NK-92 (cell line): Measurements from ENCODE around the gene HOXA5.

Experiments used
- DNase-seq: peaks from one replicate; lab custom pipeline; 2025; ENCODE audit not compliant: unreplicated experiment; lab: John Stamatoyannopoulos, UW

Gene HOXA5

GRCh38 chr7:27109466-27110185 lies 33.9 kb downstream of the HOXA5 start:
- no peak for DNase-seq

DNA sequence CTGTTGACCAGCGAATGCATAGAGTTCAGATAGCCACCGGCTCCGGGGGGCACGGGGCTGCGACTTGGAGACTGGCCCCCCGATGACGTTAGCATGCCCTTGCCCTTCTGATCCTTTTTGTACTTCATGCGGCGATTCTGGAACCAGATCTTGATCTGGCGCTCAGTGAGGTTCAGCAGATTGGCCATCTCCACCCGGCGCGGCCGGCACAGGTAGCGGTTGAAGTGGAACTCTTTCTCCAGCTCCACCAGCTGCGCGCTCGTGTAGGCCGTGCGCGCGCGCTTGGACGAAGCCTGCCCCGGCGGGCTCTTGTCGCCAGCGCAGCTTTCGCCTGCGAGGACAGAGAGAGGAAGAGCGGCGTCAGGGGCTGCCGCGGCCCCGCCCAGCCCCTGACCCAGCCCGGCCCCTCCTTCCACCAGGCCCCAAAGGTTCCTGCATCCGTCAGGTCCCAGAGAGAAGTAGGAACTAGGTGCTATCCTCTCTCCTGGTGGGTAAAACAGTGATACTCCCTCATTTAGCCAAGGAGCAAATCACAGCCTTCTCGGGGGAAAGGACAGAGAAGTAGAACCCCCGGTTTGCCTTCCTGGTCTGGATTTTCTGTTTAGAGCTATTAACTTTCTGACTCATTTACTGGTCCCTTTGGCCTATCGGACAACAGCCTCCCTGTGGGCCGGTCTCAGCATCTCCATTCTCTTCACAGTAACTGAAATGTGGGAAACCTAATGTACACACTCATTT lies 34.9 kb downstream of the HOXA5 start:
- DNase-seq: no peak

DNA sequence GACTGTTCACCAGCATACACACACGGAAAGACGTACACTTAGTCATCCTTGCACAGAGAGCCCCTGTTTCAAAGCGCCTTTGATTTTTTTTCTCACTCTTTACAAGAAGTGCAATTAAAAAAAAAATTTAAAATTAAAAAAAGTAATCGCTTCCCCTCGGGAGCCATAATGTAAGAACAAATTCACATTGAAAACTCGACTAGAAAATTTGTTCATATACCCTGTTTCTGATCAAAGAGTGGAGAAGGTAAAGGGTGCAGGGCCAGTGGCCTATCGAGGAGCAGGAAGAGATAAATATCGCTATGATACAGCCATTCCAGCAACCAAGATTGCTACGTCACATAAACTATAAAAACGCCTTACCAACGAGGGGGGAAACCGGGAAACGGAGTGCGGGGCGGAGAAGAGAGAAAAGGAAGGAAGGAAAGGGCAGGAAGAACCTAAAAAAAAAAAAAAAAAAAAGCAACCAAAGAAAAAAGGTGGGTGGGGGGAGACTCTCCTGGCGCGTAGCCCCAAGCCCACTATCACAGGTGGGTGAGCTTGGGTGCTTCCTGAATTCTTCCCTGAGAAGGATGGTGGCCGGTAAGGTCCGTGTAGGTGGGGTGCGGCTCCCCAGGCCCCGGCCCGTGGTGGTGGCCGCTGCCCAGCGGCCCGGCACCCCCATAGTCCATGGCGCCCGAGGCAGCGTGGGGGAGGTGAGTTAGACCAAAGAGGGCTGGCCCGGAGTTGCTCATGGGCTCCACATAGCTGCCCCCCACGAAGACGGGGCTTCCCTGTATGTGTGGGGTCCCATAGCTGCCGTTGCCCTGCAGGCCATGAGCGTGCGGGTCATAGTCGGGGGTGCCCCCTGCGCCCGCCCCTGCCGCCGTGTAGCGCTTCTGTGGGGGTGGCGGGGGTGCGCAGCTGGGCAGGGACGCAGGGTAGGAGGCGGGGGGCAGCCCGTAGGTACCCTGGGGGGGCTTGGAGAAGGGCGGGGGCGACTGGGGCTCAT lies 35.8 kb downstream of the HOXA5 start:
- DNase-seq: no peak

DNA sequence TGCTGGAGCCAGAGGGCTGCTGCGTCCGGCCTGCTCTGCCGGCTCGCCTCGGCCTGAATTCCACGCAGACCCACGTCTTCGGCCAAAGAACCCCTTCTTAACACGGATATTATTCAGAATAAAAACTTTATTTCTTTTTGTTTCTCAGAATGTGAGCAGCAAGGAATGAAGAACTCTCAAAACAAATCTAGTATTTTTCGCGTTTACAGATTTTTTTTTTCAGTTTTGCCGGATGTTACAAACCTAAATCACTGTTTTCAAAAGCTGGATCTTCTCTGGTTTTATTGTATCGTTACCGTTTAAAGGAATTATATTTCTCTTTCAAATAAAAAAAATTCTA lies 36.6 kb downstream of the HOXA5 start:
- no peak for DNase-seq

DNA sequence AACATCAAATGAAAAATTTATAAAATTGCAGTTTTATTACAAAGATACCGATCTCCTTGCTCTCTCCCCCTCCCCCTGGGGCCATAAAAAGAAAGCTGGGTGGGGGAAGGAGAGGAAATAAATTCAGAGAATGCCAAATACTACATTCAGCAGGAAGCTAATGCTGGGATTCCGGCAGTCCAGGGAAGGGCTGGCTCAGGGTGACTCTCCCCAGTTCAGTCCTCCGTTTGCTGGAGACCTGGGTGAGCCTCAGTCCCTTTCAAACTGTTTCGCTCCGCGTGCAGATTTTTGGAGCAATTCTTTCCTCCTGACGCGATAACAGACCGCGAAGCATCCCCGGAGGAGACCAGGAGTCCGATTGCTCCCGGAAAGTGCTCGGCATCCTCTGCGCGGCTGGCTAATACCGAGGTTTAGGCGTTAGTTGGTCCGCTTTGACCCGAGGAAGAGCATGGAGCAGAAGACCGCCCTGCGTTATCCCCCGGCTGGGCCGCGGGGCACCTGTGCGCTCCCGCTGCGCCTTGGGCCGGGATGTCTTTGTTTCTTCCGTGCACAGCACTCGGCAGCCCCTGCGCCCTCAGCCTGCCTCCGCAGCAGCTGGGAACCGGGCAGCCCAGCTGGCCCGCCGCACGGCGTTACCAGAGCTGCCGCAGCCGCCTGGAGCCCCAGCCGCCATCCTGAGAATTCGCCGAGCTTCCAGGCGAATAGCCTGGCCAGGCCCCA lies 37.1 kb downstream of the HOXA5 start:
- no peak for DNase-seq

- no peak for DNase-seq
Observed at GRCh38 chr7:27105301-27106031, 38.0 kb downstream of the HOXA5 start.

DNA sequence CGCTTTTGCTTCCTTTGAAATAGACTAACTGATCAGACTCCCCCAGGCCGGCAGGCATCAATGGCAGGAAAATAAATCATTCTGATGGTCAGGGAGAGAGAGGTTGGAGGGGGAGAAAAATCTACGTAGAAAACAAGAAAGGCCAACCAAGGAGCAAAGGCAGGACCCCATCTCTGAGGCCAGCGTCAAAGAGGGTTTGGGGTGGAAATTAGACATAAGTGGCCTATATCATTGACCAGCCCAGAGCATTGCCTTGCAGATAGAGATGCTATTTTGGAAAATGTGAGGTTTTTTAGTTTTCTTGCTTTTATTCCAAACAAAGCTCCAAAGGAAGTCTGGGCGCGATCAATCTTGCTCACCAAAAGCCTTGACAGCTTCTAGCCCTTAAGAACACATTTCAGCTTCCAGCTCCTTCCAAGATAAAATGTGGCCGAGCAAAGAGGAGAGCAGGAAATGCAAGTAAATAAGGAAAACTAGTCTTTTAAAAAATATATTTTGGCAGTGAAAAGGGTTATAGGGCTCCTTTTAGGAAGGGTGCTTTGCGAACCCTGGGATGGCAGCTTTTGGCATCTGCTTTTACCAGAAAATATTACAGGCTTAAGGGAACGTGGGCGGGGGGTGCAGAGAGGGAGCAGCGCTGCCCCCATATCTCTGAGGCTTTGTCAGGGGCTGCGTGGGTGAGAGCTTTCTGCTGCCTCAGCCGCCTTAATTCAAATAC lies 39.0 kb downstream of the HOXA5 start:
- no peak for DNase-seq

- DNase-seq: no peak
Observed at GRCh38 chr7:27103489-27104226, 39.8 kb downstream of the HOXA5 start.

DNA sequence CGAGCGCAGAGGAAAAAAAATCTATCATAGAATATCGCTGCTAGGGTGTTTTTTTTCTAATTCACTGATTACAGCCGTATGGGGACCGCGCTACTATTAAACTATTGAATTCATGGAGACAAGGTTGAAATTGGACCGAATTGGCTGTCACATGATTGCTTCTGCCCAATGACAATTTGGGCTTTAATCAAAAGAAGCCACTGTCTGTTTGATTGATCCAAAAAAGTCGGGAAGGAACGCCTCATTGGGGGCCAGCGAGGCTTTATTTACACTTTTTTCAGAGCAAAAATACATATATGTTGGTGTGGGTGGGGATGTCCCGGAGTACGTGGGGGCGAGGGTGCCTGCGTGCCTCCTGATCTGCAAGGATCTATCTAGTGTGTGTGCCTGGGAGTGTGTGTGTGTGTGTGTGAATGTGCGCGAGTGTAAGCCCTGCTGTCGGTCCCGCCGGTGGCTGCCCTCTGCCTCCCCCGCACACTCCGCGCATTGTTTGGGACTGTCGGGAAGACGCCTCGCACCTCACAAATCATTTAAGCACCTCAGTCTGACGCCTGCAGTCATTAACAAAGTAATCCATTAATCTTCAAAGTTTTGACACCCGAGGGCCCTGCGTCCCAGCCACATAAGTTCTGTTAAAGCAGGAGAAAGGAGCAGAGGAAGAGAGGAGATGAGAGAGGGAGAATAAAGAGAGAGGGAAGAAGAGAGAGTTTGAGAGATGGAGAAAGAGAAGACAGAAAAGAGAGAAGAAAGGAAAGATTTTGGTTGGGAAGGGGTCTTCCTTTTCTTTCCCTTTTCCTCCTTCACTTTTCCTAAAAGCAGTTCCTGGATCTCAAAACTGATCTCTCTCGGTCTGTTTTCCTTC lies 40.7 kb downstream of the HOXA5 start, which contains the start of gene HOXA2:
Gene HOXA2 (minus strand): TSS at position 103 of the 862 bp plus-strand sequence. CDS start 183 bp downstream, outside the sequence.
- DNase-seq: no peak

DNA sequence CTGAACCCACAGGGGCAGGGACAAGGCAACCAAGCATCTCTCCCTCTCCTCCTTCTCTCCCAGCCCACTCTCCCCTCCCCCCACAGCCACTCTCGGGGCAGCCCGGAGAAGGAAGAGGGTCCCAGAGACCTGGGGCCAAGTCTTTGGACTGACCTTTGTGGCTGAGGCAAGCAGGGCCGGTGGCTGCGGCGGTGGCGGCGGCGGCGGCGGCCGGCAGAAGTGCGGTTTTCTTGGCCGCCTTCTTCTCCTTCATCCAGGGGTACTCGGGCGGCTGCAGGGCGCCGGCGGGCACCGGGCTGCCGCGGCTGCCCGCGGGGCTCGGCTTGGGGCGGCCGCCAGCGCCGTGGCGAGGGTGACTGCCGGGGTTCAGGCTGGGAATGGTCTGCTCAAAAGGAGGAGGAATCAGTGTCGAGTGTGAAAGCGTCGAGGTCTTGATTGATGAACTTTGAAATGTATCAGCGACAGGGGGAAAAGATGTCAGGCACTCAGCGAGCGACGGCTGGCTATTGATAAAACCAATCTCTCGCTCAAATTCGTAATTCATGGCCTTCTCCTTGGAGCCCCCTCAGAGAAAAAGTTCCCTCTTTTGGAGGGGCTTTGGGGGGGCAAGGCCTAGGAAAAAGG lies 41.4 kb downstream of the HOXA5 start:
- DNase-seq: no peak

DNA sequence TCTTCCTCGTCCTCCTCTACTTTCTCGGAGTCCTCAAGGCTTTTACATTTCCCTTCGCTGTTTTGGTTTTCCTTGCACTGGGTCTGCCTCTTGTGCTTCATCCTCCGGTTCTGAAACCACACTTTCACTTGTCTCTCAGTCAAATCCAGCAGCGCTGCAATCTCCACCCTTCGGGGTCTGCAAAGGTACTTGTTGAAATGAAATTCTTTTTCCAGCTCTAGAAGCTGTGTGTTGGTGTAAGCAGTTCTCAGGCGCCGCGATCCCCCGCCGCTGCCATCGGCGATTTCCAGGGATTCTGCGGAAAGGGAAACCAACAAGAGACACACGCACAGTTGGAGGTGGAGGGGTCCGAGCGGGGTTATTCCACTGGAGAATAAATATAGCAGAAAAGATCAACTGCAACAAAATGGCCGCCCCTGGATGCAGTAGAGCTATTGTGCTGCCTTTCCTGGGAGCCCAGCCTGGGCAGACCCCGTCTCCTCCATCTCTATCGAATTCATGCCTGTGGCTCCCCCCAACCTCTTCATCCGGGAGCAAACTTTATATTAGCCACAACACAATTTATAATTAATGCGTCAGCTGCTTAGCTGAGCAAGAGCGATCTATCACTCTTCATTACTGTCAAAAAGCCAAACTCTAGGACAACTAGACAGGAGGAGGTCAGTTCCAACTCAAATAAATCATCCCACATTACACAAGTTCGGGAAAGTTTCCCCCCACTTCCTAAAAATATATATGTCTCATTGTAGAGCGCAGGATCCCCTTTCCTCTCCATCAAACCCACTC lies 42.1 kb downstream of the HOXA5 start:
- no peak for DNase-seq

GRCh38 chr7:27100694-27101170 lies 42.7 kb downstream of the HOXA5 start:
- DNase-seq: no peak

GRCh38 chr7:27099453-27100370 lies 43.8 kb downstream of the HOXA5 start:
- no peak for DNase-seq

DNA sequence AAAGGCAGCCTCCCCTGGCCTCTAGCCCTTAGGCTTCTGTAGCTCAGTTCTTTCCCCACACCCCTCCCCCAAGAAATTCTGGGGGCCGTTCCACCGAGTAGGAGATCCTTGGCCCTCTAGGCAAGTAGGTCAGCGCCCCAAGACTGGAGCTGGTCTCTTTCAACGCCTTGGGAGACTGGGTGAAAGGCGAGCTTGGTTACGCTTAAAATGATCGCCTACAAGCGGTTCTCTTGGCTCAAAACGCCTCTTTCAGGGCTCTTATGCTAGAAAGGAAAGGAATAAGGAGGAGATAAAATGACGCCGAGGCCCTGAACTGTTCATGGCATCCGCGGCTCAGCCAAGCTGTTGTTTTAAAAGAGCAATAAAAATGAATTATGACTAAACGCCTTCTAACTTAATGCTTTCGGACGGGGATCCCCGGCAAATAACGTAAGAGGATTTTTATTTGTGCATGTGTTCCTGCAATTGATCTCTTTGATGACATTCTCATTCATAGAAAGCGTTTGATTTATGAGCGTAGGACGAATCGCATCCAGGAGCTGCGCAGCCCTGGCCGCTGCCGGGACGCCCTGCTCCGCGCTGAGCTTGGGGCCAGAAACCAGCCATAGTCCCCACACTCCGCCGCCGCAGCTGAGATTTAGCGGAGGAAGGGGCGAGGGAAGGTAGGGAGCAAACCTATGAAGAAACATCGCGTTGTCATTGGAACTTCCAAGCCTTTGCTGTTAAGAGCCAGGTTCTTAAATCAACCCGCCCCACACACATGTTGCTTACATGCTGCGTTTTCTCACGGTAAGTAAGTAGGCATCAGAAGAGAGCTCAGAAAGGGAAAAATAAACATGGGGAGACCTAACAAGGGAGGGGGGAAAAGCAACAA lies 44.7 kb downstream of the HOXA5 start:
- DNase-seq: no peak
